ENCODE results near the gene LRP11. TPM values are rescaled to one million over a fixed set of nuclear protein-coding genes. Genes with fewer than 3 reads are reported as not detected.
A peak's percentile ranks its signal among the peaks of the same experiment; 100 is the strongest.

The LRP11 gene
- total and polyA plus RNA-seq, 2 of the 13 experiments (the other 11 are each of a cell fraction or from before 2014, with no cell fraction given): 32.4 to 48.9 TPM

DNA sequence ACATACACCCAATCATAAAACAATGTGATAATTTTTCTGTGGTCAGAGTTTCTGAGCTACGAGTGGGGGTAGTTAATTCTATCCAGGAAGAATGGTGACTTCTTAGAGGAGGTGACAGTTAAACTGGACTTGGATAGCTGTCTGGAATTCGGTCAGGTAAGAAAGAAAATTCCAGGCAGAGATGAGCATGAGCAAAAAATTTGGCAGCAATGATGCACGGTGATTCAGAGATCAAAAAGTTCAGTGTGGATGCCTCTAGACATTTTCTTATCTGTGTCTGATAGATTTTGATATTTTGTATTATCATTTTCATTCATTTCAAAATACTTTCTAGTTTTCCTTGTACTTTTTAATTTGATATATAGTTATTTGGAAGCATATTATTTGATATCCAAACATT, 21.7 kb upstream of the LRP11 start (continued):
- TF ChIP-seq, protein P1, sequence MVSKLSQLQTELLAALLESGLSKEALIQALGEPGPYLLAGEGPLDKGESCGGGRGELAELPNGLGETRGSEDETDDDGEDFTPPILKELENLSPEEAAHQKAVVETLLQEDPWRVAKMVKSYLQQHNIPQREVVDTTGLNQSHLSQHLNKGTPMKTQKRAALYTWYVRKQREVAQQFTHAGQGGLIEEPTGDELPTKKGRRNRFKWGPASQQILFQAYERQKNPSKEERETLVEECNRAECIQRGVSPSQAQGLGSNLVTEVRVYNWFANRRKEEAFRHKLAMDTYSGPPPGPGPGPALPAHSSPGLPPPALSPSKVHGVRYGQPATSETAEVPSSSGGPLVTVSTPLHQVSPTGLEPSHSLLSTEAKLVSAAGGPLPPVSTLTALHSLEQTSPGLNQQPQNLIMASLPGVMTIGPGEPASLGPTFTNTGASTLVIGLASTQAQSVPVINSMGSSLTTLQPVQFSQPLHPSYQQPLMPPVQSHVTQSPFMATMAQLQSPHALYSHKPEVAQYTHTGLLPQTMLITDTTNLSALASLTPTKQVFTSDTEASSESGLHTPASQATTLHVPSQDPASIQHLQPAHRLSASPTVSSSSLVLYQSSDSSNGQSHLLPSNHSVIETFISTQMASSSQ (IDR thresholded peaks at IDR 0.05; ENCODE audit: low read depth): no peak
- TF ChIP-seq, protein P1 (CRISPR knock-in tag; IDR thresholded peaks at IDR 0.05; ENCODE audit: borderline replicate concordance): no peak
- TF ChIP-seq, protein P2, sequence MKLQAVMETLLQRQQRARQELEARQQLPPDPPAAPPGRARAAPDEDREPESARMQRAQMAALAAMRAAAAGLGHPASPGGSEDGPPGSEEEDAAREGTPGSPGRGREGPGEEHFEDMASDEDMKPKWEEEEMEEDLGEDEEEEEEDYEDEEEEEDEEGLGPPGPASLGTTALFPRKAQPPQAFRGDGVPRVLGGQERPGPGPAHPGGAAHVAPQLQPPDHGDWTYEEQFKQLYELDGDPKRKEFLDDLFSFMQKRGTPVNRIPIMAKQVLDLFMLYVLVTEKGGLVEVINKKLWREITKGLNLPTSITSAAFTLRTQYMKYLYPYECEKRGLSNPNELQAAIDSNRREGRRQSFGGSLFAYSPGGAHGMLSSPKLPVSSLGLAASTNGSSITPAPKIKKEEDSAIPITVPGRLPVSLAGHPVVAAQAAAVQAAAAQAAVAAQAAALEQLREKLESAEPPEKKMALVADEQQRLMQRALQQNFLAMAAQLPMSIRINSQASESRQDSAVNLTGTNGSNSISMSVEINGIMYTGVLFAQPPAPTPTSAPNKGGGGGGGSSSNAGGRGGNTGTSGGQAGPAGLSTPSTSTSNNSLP (IDR thresholded peaks at IDR 0.05; ENCODE audit: low read depth, low read length): no peak
- TF ChIP-seq AKAP8 (CRISPR knock-in tag; IDR thresholded peaks at IDR 0.05): no peak
- TF ChIP-seq ZNF3 (CRISPR knock-in tag; IDR thresholded peaks at IDR 0.05): no peak
- no peak for TF ChIP-seq ZSCAN30 (CRISPR knock-in tag; IDR thresholded peaks at IDR 0.05)

DNA sequence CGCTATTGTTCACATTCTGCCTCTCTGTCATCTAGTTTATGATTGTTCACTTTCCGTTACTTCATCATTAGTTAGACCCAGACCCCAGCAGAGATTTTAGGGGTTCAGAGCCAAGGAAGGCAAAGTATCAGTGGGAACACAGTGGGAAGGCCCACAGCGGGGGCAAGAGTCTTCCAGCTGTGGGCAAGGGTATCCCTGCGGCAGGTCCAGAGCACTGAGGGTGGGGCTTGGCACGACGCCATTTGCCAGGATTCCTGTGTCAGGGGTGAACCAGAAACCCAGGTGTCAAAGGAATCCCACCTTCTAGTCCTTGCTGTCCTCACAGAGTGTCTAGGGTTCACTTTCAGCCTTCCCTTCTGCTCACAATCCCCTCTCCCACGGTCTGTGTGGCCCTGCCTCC, 20.5 kb upstream of the LRP11 start:
- Histone ChIP-seq H3K27ac (ENCODE audit: extremely low read length, insufficient read depth, low read length) (no peak overlapping the region), H3K36me3 (replicated peaks in 1 of 2; ENCODE audit: control insufficient read depth in 1 of 2, insufficient read depth in 2 of 2, low read length in 2 of 2) (no peaks in the 10 kb centered on the region), H3K9ac (ENCODE audit: insufficient read depth, low read depth, low read length) (no peak overlapping the region), H2AFZ (ENCODE audit: low read length) (no peak overlapping the region), H3K4me1 (ENCODE audit: insufficient read depth, low read length) (peaks cover 7% of the 10 kb centered on the region; the same call in 1 of the 2 replicates), H3K4me3 (replicated peaks in 1 of 3; ENCODE audit: insufficient read depth in 1 of 3, low read depth in 2 of 3, low read length in 3 of 3) (no peak overlapping the region), H3K4me2 (ENCODE audit: low read depth, low read length) (no peak overlapping the region), H4K20me1 (ENCODE audit: insufficient read depth, low read length) (no peaks in the 10 kb centered on the region), H3K79me2 (ENCODE audit: insufficient read depth, low read length) (no peaks in the 10 kb centered on the region), H3K9me3 (ENCODE audit: low read length) (no peaks in the 10 kb centered on the region), H3K27me3 (ENCODE audit: control insufficient read depth in 1 of 2, insufficient read depth in 2 of 2, low read length in 2 of 2) (peaks cover 3 to 54% of the 10 kb centered on the region in 2 experiments; a peak in 4 of 5 replicates)
- POLR2A ChIA-PET: no interaction called here
- in situ Hi-C loops (cut with HindIII; ENCODE audit: extremely low pct_ligation_motif_present, low pct_unique_long_range_greater_than_20kb): no loop called here
- CTCF ChIA-PET (ENCODE audit: low intra/inter-chr PET ratio, low total read pairs): no interaction called here
- DNase-seq (ENCODE audit: low spot score) (no peak), FAIRE-seq (no peak), ATAC-seq (peak; percentile 16; the same call in 2 of the 3 replicates)
- WGBS (ENCODE audit: low lambda C conversion rate): 41% methylated on average over 7 of the region's 7 CpGs
- intact Hi-C loops (cut with micrococcal nuclease; ENCODE audit: unreplicated experiment): no loop called here
- no TSS peak for BruUV-seq (replicated peaks)
- TF ChIP-seq ZNF3 (CRISPR knock-in tag; IDR thresholded peaks at IDR 0.05) (no peak), ZFYVE20 (CRISPR knock-in tag; IDR thresholded peaks at IDR 0.05; ENCODE audit: borderline replicate concordance, low read depth) (no peak), ZNF629 (CRISPR knock-in tag; conservative IDR thresholded peaks at IDR 0.05) (no peak), CC2D1A (CRISPR knock-in tag; IDR thresholded peaks at IDR 0.05) (no peak), ZNF781 (CRISPR knock-in tag; IDR thresholded peaks at IDR 0.05; ENCODE audit: borderline replicate concordance, not compliant biosample characterization) (no peak)
- TF ChIP-seq, protein P3, sequence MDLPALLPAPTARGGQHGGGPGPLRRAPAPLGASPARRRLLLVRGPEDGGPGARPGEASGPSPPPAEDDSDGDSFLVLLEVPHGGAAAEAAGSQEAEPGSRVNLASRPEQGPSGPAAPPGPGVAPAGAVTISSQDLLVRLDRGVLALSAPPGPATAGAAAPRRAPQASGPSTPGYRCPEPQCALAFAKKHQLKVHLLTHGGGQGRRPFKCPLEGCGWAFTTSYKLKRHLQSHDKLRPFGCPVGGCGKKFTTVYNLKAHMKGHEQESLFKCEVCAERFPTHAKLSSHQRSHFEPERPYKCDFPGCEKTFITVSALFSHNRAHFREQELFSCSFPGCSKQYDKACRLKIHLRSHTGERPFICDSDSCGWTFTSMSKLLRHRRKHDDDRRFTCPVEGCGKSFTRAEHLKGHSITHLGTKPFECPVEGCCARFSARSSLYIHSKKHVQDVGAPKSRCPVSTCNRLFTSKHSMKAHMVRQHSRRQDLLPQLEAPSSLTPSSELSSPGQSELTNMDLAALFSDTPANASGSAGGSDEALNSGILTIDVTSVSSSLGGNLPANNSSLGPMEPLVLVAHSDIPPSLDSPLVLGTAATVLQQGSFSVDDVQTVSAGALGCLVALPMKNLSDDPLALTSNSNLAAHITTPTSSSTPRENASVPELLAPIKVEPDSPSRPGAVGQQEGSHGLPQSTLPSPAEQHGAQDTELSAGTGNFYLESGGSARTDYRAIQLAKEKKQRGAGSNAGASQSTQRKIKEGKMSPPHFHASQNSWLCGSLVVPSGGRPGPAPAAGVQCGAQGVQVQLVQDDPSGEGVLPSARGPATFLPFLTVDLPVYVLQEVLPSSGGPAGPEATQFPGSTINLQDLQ (CRISPR knock-in tag; IDR thresholded peaks at IDR 0.05): no peak
